Thyroid gland (tissue), 4 donors: ENCODE measurements around the gene GTF3C5.

ENCODE experiments used
- CTCF ChIP-seq, 6 experiments: fragments of 200-600 bp in 3 of 6; fragments of 450-650 bp in 3 of 6; sonication (generic) in 3 of 6; IDR thresholded peaks; one replicate each; pipeline ENCODE4 v1.5.1; 2016 to 2019; ENCODE audit warnings: antibody characterized with exemption in 6 of 6, mild to moderate bottlenecking in 2 of 6, inconsistent platforms in 1 of 6, moderate library complexity in 1 of 6
- POLR2A ChIP-seq, 2 donors: fragments of 450-650 bp; IDR thresholded peaks; one replicate each; pipeline ENCODE4 v1.6.1; 2017; ENCODE audit warnings: antibody characterized with exemption in 2 of 2, mild to moderate bottlenecking in 2 of 2, moderate library complexity in 1 of 2

DNA sequence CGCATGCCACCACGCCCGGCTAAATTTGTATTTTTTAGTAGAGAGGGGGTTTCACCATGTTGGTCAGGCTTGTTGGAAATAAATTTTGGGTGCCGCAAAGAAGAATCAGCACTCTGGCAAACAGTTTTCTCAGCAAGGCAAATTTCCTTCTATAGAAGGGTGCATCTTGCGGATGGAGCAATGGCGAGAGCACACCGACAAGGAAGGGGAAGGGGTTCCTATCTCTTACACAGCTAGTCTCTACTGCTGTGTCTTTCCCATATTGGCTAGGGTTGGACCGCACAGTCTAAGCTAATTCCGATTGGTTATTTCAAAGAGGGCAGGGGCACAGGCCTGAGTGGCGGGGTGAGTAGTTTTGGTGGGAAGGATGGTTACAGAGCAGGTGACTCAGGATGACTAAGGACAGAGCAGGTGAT, 707 bp downstream of the GTF3C5 start:
- no peak for TF ChIP-seq CTCF (IDR thresholded peaks at IDR 0.05)
- no peak for TF ChIP-seq POLR2A (IDR thresholded peaks at IDR 0.05)
